Right lobe of liver (tissue), 4 donors: ENCODE measurements around the gene RIPK4.

Experiments
- CTCF ChIP-seq, 4 donors: fragments of 200-600 bp in 3 of 4; fragments of 450-650 bp in 1 of 4; IDR thresholded peaks; one replicate each; pipeline versions ENCODE4 v1.5.1 to v1.8.0; 2016 to 2022; ENCODE audit warnings: antibody characterized with exemption in 4 of 4, mild to moderate bottlenecking in 2 of 4
- POLR2A ChIP-seq: fragments of 450-650 bp; IDR thresholded peaks from one replicate; pipeline ENCODE4 v1.6.1; 2017; ENCODE audit warnings: antibody characterized with exemption, mild to moderate bottlenecking
- donor health status: DM: no; HTN: no; CAD: no.
- donor health status: DM: no; HTN: no; CAD: no.
- donor health status: DM: no; HTN: yes; CAD: no.

- TF ChIP-seq CTCF (IDR thresholded peaks at IDR 0.05) (no peak), POLR2A (no peak)
Observed at GRCh38 chr21:41769111-41769510, 2.3 kb upstream of the RIPK4 start.
